Measurements from ENCODE around the gene CEP83. TPM values are rescaled to one million over a fixed set of nuclear protein-coding genes. Genes with fewer than 3 reads are reported as not detected.

Gene CEP83
- polyA plus RNA-seq, 1 of the 3 experiments (the other 2 are of a cell fraction) = 2.5 TPM

- H3K27ac ChIP-seq (ENCODE audit: low read depth in 2 of 2, low read length in 1 of 2) = no peak overlapping the region
- POLR2A ChIA-PET = no interaction called here
- CTCF ChIA-PET = no interaction called here
- peaks cover 7 to 10% of the 10 kb centered on the region in 2 experiments; a peak in 3 of 4 replicates for H3K4me1 ChIP-seq (ENCODE audit: control insufficient read depth in 1 of 2, insufficient read depth in 2 of 2, low read depth in 1 of 2, low read length in 1 of 2)
- H3F3A ChIP-seq (replicated peaks; ENCODE audit: insufficient read depth) = no peaks in the 10 kb centered on the region
- no peak overlapping the region for H2AFZ ChIP-seq (ENCODE audit: low read depth)
- H3K9me2 ChIP-seq = no peaks in the 10 kb centered on the region
- H3K4me3 ChIP-seq (ENCODE audit: low read depth in 2 of 2, low read length in 1 of 2) = no peak overlapping the region
- H3K9me3 ChIP-seq = no peaks in the 10 kb centered on the region
- no peaks in the 10 kb centered on the region for H3K79me2 ChIP-seq (ENCODE audit: insufficient read depth)
- no peaks in the 10 kb centered on the region for H3K27me3 ChIP-seq (ENCODE audit: insufficient read depth)
- no peaks in the 10 kb centered on the region for H3K36me3 ChIP-seq (replicated peaks in 1 of 2; ENCODE audit: control insufficient read depth in 1 of 2, insufficient read depth in 2 of 2, low read length in 1 of 2)
- DNase-seq = no peak
- 61% methylated on average over 2 of the region's 5 CpGs for WGBS (ENCODE audit: low lambda C conversion rate)
- H4K20me1 ChIP-seq (ENCODE audit: insufficient read depth) = no peaks in the 10 kb centered on the region
- TF ChIP-seq FOXM1 (IDR thresholded peaks at IDR 0.05; ENCODE audit: low read depth) = no peak
- TF ChIP-seq USF1 (IDR thresholded peaks at IDR 0.05; ENCODE audit: borderline replicate concordance, low read depth) = no peak
- TF ChIP-seq TCF12 (IDR thresholded peaks at IDR 0.05) = no peak
- no peak for TF ChIP-seq FOSL2 (IDR thresholded peaks at IDR 0.05; ENCODE audit: borderline replicate concordance, low read depth)
- no peak for TF ChIP-seq FOXJ3 (CRISPR knock-in tag; IDR thresholded peaks at IDR 0.05)
- TF ChIP-seq GATA2 (CRISPR knock-in tag; IDR thresholded peaks at IDR 0.05) = no peak
- TF ChIP-seq GABPA (IDR thresholded peaks at IDR 0.05; ENCODE audit: low read depth) = no peak
- no peak for TF ChIP-seq RCOR1 (IDR thresholded peaks at IDR 0.05; ENCODE audit: low read length)
- no peak for TF ChIP-seq USF2 (IDR thresholded peaks at IDR 0.05; ENCODE audit: borderline replicate concordance, low read depth, low read length)
- TF ChIP-seq JUND (IDR thresholded peaks at IDR 0.05) = no peak
- no peak for TF ChIP-seq ELF1 (IDR thresholded peaks at IDR 0.05)
- no peak for TF ChIP-seq EZH2phosphoT487 (IDR thresholded peaks at IDR 0.05; ENCODE audit: borderline replicate concordance, low read depth)
- no peak for TF ChIP-seq NFIC (IDR thresholded peaks at IDR 0.05; ENCODE audit: borderline replicate concordance)
- TF ChIP-seq RXRA (IDR thresholded peaks at IDR 0.05; ENCODE audit: borderline replicate concordance, low read depth) = no peak
- no peak overlapping the region for H3K9ac ChIP-seq
- H3K4me2 ChIP-seq = no peak overlapping the region
Measured at GRCh38 chr12:94272280-94272679, 187.4 kb downstream of the CEP83 start.

GRCh38 chr12:94271351-94271750 is 188.3 kb downstream of the CEP83 start:
- ChIA-PET CTCF (no interaction called here), POLR2A (no interaction called here)
- H3K9ac ChIP-seq = no peak overlapping the region
- no peak overlapping the region for H3K27ac ChIP-seq (ENCODE audit: low read depth in 2 of 2, low read length in 1 of 2)
- no peak overlapping the region for H2AFZ ChIP-seq (ENCODE audit: low read depth)
- WGBS (ENCODE audit: low lambda C conversion rate) = 90% methylated on average over 6 of the region's 6 CpGs
- H3K36me3 ChIP-seq (replicated peaks in 1 of 2; ENCODE audit: control insufficient read depth in 1 of 2, insufficient read depth in 2 of 2, low read length in 1 of 2) = no peaks in the 10 kb centered on the region
- H3K4me3 ChIP-seq (ENCODE audit: low read depth in 2 of 2, low read length in 1 of 2) = no peak overlapping the region
- no peaks in the 10 kb centered on the region for H3K79me2 ChIP-seq (ENCODE audit: insufficient read depth)
- H3F3A ChIP-seq (replicated peaks; ENCODE audit: insufficient read depth) = no peaks in the 10 kb centered on the region
- TF ChIP-seq YY1 (IDR thresholded peaks at IDR 0.05; ENCODE audit: low read depth) (no peak), POLR2AphosphoS5 (IDR thresholded peaks at IDR 0.05; ENCODE audit: low read depth, low read length) (no peak), TEAD4 (IDR thresholded peaks at IDR 0.05; ENCODE audit: borderline replicate concordance, insufficient read depth) (no peak), EZH2phosphoT487 (IDR thresholded peaks at IDR 0.05; ENCODE audit: borderline replicate concordance, low read depth) (no peak), CHD2 (IDR thresholded peaks at IDR 0.05; ENCODE audit: low read length, partially characterized antibody) (no peak), CTCF (IDR thresholded peaks at IDR 0.05) (no peak), EP300 (IDR thresholded peaks at IDR 0.05; ENCODE audit: borderline replicate concordance in 1 of 2, low read depth in 1 of 2, low read length in 1 of 2) (no peak), MXI1 (IDR thresholded peaks at IDR 0.05; ENCODE audit: low read depth, low read length) (no peak), SIN3A (IDR thresholded peaks at IDR 0.05; ENCODE audit: borderline replicate concordance, low read depth, low read length) (no peak), REST (IDR thresholded peaks at IDR 0.05; ENCODE audit: low read depth, low read length) (no peak), TCF12 (IDR thresholded peaks at IDR 0.05) (no peak), FOXM1 (IDR thresholded peaks at IDR 0.05; ENCODE audit: low read depth) (no peak), GABPA (IDR thresholded peaks at IDR 0.05; ENCODE audit: low read depth) (no peak), NRF1 (IDR thresholded peaks at IDR 0.05; ENCODE audit: low read depth, low read length) (no peak)
- no peak for DNase-seq
- no peaks in the 10 kb centered on the region for H3K9me2 ChIP-seq
- H3K4me2 ChIP-seq = no peak overlapping the region
- H3K9me3 ChIP-seq = no peaks in the 10 kb centered on the region
- H4K20me1 ChIP-seq (ENCODE audit: insufficient read depth) = no peaks in the 10 kb centered on the region
- no peaks in the 10 kb centered on the region for H3K27me3 ChIP-seq (ENCODE audit: insufficient read depth)
- H3K4me1 ChIP-seq (ENCODE audit: control insufficient read depth in 1 of 2, insufficient read depth in 2 of 2, low read depth in 1 of 2, low read length in 1 of 2) = peaks cover 7 to 10% of the 10 kb centered on the region in 2 experiments; a peak in 3 of 4 replicates

Measured in SK-N-SH (cell line).